Stimulated activated naive CD4-positive, alpha-beta T cell (primary cell): ENCODE results near the gene LAMA2.
"Not testable (repeated sequence)": the region's sequence is repeated elsewhere in the genome, so short reads cannot be mapped to it uniquely, and the experiment has no call there.

ENCODE experiments used
- DNase-seq, 6 experiments: peaks; one replicate each; lab custom pipeline; 2025; lab: John Stamatoyannopoulos, UW

LAMA2 gene

GRCh38 chr6:129088481-129088880 is 205.5 kb downstream of the LAMA2 start:
- not testable (repeated sequence) for DNase-seq

- no peak for DNase-seq
These were observed 206.4 kb downstream of the LAMA2 start for GRCh38 chr6:129089357-129089756.

GRCh38 chr6:129094147-129094546 is 211.2 kb downstream of the LAMA2 start:
- DNase-seq = no peak

- DNase-seq = peak in 1 of 6 experiments; percentile 1
These were observed 213.8 kb downstream of the LAMA2 start for GRCh38 chr6:129096651-129097290.

GRCh38 chr6:129098061-129098553 is 215.2 kb downstream of the LAMA2 start:
- no peak for DNase-seq

- DNase-seq = no peak
These were observed 216.8 kb downstream of the LAMA2 start for GRCh38 chr6:129099696-129100095.

- no peak for DNase-seq
These were observed 217.2 kb downstream of the LAMA2 start for GRCh38 chr6:129100164-129100563.

GRCh38 chr6:129102741-129103140 is 219.8 kb downstream of the LAMA2 start:
- no peak for DNase-seq

- DNase-seq = no peak
These were observed 221.2 kb downstream of the LAMA2 start for GRCh38 chr6:129104131-129104530.

GRCh38 chr6:129104560-129104959 is 221.6 kb downstream of the LAMA2 start:
- no peak for DNase-seq

GRCh38 chr6:129105035-129105434 is 222.1 kb downstream of the LAMA2 start:
- no peak for DNase-seq

- no peak for DNase-seq
These were observed 222.9 kb downstream of the LAMA2 start for GRCh38 chr6:129105793-129106192.

GRCh38 chr6:129108337-129108736 is 225.4 kb downstream of the LAMA2 start:
- DNase-seq = no peak

- DNase-seq = no peak
These were observed 227.9 kb downstream of the LAMA2 start for GRCh38 chr6:129110690-129111343.

- DNase-seq = no peak
These were observed 228.4 kb downstream of the LAMA2 start for GRCh38 chr6:129111346-129111745.

GRCh38 chr6:129111853-129112252 is 228.9 kb downstream of the LAMA2 start:
- DNase-seq = no peak

- DNase-seq = no peak
These were observed 229.7 kb downstream of the LAMA2 start for GRCh38 chr6:129112591-129112990.

- no peak for DNase-seq
These were observed 230.7 kb downstream of the LAMA2 start for GRCh38 chr6:129113637-129114036.

GRCh38 chr6:129114636-129115391 is 231.9 kb downstream of the LAMA2 start:
- no peak for DNase-seq

GRCh38 chr6:129115471-129115870 is 232.5 kb downstream of the LAMA2 start:
- no peak for DNase-seq

- DNase-seq = no peak
These were observed 234.4 kb downstream of the LAMA2 start for GRCh38 chr6:129117355-129117754.

GRCh38 chr6:129120856-129121638 is 238.1 kb downstream of the LAMA2 start:
- no peak for DNase-seq
